WTC11 (cell line): ENCODE results near the gene OXSR1. TPM values are rescaled to one million over a fixed set of nuclear protein-coding genes. Genes with fewer than 3 reads are reported as not detected.

Experiments
- ATAC-seq: fragments of 200-7000 bp; cut with Tn5 transposase; 2 replicates; pipeline ENCODE4 v1.10.0; 2021; ENCODE audit warnings: mild to moderate bottlenecking, moderate library complexity
- CTCF ChIA-PET: fragments of 300-600 bp; sonication (Branson Sonifier 250); formaldehyde crosslinking; loops from one replicate; lab custom pipeline; 2021; ENCODE audit warnings: antibody characterized with exemption; lab: Charles Lee
- POLR2A ChIA-PET: fragments of 350-600 bp; sonication (Branson Sonifier 250); formaldehyde crosslinking; loops from one replicate; lab custom pipeline; 2021; ENCODE audit warnings: antibody characterized with exemption; lab: Charles Lee
- DNase-seq: peaks from one replicate; pipeline ENCODE4 v3.0.0; 2021; ENCODE audit warnings: low spot score
- H3K27ac Mint-ChIP-seq: 2 replicates; pipeline ENCODE4 v1.8.0; 2021; ENCODE audit warnings: mixed read lengths
- H3K27me3 Mint-ChIP-seq: 2 replicates; pipeline ENCODE4 v1.8.0; 2021; ENCODE audit warnings: low read depth, mild to moderate bottlenecking, moderate library complexity, mixed read lengths
- H3K36me3 Mint-ChIP-seq: 2 replicates; pipeline ENCODE4 v1.8.0; 2021; ENCODE audit warnings: mixed read lengths
- H3K4me1 Mint-ChIP-seq: 2 replicates; pipeline ENCODE4 v1.8.0; 2022; ENCODE audit warnings: mixed read lengths
- H3K4me3 Mint-ChIP-seq: 2 replicates; pipeline ENCODE4 v1.8.0; 2021; ENCODE audit warnings: mild to moderate bottlenecking, moderate library complexity, mixed read lengths
- H3K9me3 Mint-ChIP-seq: 2 replicates; pipeline ENCODE4 v1.8.0; 2021; ENCODE audit warnings: mixed read lengths
- ATF1 ChIP-seq: sonication (generic); formaldehyde crosslinking; IDR thresholded peaks from 2 replicates; pipeline ENCODE4 v1.8.1; 2023; ENCODE audit warnings: mild to moderate bottlenecking, moderate library complexity, missing genetic modification reagents
- EMX1 ChIP-seq: fragments of 250-450 bp; sonication (Bioruptor Pico); IDR thresholded peaks from 2 replicates; pipeline ENCODE4 v1.8.0; 2021; ENCODE audit warnings: mild to moderate bottlenecking
- GTF2I ChIP-seq: fragments of 250-450 bp; sonication (Bioruptor Pico); conservative IDR thresholded peaks from 2 replicates; pipeline ENCODE4 v1.4.0; 2021; ENCODE audit warnings: mild to moderate bottlenecking
- JAZF1 ChIP-seq: fragments of 250-450 bp; sonication (Bioruptor Pico); IDR thresholded peaks from 2 replicates; pipeline ENCODE4 v1.9.0; 2021; ENCODE audit warnings: moderate library complexity, mild to moderate bottlenecking, inconsistent platforms
- JUN ChIP-seq: sonication (generic); formaldehyde crosslinking; IDR thresholded peaks from 2 replicates; pipeline ENCODE4 v1.8.0; 2023; ENCODE audit warnings: mild to moderate bottlenecking, missing genetic modification reagents
- KAT7 ChIP-seq: sonication (generic); formaldehyde crosslinking; IDR thresholded peaks from 2 replicates; pipeline ENCODE4 v1.8.1; 2023; ENCODE audit warnings: missing genetic modification reagents, mild to moderate bottlenecking, borderline replicate concordance
- MAX ChIP-seq: sonication (generic); formaldehyde crosslinking; IDR thresholded peaks from 2 replicates; pipeline ENCODE4 v1.8.0; 2022; ENCODE audit warnings: mild to moderate bottlenecking, missing genetic modification reagents
- NFATC4 ChIP-seq: fragments of 250-450 bp; sonication (Bioruptor Pico); IDR thresholded peaks from 2 replicates; pipeline ENCODE4 v1.9.0; 2021; ENCODE audit warnings: mild to moderate bottlenecking
- NR3C1 ChIP-seq: sonication (generic); formaldehyde crosslinking; conservative IDR thresholded peaks from 2 replicates; pipeline ENCODE4 v1.8.1; 2023; ENCODE audit warnings: low read depth, mild to moderate bottlenecking, missing genetic modification reagents
- PRRX2 ChIP-seq: fragments of 250-450 bp; sonication (Bioruptor Pico); IDR thresholded peaks from 2 replicates; pipeline ENCODE4 v1.8.0; 2021; ENCODE audit warnings: mild to moderate bottlenecking
- RELA ChIP-seq: sonication (generic); formaldehyde crosslinking; IDR thresholded peaks from 2 replicates; pipeline ENCODE4 v1.8.1; 2022; ENCODE audit warnings: missing genetic modification reagents, mild to moderate bottlenecking, borderline replicate concordance
- RORB ChIP-seq: fragments of 250-450 bp; sonication (Bioruptor Pico); IDR thresholded peaks from 2 replicates; pipeline ENCODE4 v1.9.0; 2021; ENCODE audit warnings: mild to moderate bottlenecking
- SP1 ChIP-seq: sonication (generic); formaldehyde crosslinking; conservative IDR thresholded peaks from 2 replicates; pipeline ENCODE4 v1.8.1; 2022; ENCODE audit warnings: missing genetic modification reagents
- TCF7 ChIP-seq: sonication (generic); formaldehyde crosslinking; IDR thresholded peaks from 2 replicates; pipeline ENCODE4 v1.8.0; 2022; ENCODE audit warnings: mild to moderate bottlenecking, low read depth, missing genetic modification reagents, moderate library complexity
- ZMAT4 ChIP-seq: fragments of 250-450 bp; sonication (Bioruptor Pico); IDR thresholded peaks from 2 replicates; pipeline ENCODE4 v1.9.0; 2021; ENCODE audit warnings: mild to moderate bottlenecking
- ZNF317 ChIP-seq: sonication (generic); formaldehyde crosslinking; IDR thresholded peaks from 2 replicates; pipeline ENCODE4 v1.8.1; 2023; ENCODE audit warnings: low read depth, mild to moderate bottlenecking, moderate library complexity, missing genetic modification reagents, borderline replicate concordance
- ZNF512 ChIP-seq: sonication (generic); formaldehyde crosslinking; IDR thresholded peaks from 2 replicates; pipeline ENCODE4 v1.8.1; 2022; ENCODE audit warnings: missing genetic modification reagents, borderline replicate concordance
- total RNA-seq: library from RNA; stranded (reverse); gene quantifications from 3 replicates; pipeline ENCODE4 v1.2.3, GENCODE V29; 2021
- TF ChIP-seq, protein P1 (sequence below): sonication (generic); formaldehyde crosslinking; IDR thresholded peaks from 2 replicates; pipeline ENCODE4 v1.8.0; 2023; ENCODE audit warnings: mild to moderate bottlenecking, missing genetic modification reagents
- TF ChIP-seq, protein P2 (sequence below): sonication (generic); formaldehyde crosslinking; IDR thresholded peaks from 2 replicates; pipeline ENCODE4 v1.8.1; 2022; ENCODE audit warnings: mild to moderate bottlenecking, moderate library complexity, missing genetic modification reagents
- TF ChIP-seq, protein P3 (sequence below): fragments of 200-600 bp; IDR thresholded peaks from 2 replicates; pipeline ENCODE4 v1.8.0; 2022; ENCODE audit warnings: antibody characterized with exemption

Gene OXSR1
- total RNA-seq, 1 experiment from 2014 or later: 50.6 TPM

DNA sequence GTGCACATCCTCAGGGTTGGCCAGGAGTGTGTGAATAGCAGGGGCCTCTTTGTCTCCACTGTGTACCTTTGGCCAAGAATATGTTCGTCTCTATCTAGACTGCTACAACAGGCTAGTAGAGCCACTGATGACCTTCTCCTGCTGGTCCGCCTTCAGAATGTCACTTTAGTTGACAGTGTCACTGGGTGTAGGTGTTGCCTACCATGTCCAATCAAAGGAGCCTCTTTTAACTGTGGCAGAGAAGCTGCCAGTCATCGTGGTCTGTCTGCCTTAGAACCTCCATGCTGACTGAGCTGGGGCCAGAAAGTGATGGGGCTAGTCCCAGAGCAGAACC, 40.1 kb downstream of the OXSR1 start (continued):
- TF ChIP-seq, protein P1, sequence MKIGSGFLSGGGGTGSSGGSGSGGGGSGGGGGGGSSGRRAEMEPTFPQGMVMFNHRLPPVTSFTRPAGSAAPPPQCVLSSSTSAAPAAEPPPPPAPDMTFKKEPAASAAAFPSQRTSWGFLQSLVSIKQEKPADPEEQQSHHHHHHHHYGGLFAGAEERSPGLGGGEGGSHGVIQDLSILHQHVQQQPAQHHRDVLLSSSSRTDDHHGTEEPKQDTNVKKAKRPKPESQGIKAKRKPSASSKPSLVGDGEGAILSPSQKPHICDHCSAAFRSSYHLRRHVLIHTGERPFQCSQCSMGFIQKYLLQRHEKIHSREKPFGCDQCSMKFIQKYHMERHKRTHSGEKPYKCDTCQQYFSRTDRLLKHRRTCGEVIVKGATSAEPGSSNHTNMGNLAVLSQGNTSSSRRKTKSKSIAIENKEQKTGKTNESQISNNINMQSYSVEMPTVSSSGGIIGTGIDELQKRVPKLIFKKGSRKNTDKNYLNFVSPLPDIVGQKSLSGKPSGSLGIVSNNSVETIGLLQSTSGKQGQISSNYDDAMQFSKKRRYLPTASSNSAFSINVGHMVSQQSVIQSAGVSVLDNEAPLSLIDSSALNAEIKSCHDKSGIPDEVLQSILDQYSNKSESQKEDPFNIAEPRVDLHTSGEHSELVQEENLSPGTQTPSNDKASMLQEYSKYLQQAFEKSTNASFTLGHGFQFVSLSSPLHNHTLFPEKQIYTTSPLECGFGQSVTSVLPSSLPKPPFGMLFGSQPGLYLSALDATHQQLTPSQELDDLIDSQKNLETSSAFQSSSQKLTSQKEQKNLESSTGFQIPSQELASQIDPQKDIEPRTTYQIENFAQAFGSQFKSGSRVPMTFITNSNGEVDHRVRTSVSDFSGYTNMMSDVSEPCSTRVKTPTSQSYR (CRISPR knock-in tag): no peak
- TF ChIP-seq PRRX2: no peak
- TF ChIP-seq, all 79 proteins: peak for 0

DNA sequence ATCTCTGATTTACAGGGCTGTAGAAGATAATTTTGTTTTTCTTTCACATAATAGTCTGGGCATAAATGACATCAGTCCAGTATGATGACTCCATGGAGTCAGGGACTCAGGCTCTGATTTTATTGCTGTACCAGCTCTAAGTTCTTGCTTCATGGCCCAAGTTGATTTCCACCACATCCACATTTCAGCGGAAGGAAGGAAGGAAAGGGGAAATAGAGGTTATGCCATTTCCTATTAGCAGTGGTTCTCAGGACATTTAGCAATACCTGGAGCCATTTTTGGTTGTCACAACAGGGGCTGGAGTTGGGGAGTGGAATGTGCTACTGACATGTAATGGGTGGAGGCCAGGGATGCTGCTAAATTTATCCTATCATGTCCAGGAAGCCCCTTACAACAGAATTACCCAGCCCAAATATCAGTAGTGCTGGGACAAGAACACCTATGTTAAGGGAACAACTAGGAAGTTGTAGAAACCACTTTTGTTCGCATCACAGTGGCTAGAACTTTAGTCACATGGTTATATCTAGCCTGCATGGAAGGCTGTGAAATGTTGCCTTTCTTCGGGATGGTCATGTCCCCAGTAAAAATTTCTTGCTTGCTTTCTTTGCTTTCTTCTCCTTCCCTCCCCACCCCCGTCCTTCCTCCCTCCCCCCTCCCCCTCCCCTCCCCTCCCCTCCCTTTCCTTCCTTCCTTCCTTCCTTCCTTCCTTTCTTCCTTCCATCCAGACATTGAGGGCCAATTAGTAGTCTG, 42.1 kb downstream of the OXSR1 start:
- Mint-ChIP-seq H3K9me3 (no peaks in the 10 kb centered on the region), H3K4me3 (no peak overlapping the region), H3K4me1 (peaks cover 12% of the 10 kb centered on the region), H3K27me3 (no peaks in the 10 kb centered on the region), H3K27ac (no peak overlapping the region), H3K36me3 (peaks cover 15% of the 10 kb centered on the region)
- no peak for TF ChIP-seq PRRX2
- no peak for TF ChIP-seq JAZF1 (CRISPR knock-in tag)
- TF ChIP-seq, protein P2, sequence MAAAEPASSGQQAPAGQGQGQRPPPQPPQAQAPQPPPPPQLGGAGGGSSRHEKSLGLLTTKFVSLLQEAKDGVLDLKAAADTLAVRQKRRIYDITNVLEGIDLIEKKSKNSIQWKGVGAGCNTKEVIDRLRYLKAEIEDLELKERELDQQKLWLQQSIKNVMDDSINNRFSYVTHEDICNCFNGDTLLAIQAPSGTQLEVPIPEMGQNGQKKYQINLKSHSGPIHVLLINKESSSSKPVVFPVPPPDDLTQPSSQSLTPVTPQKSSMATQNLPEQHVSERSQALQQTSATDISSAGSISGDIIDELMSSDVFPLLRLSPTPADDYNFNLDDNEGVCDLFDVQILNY (CRISPR knock-in tag): no peak
- TF ChIP-seq KAT7 (CRISPR knock-in tag): no peak
- no peak for TF ChIP-seq ZMAT4
- TF ChIP-seq ZNF512 (CRISPR knock-in tag): no peak
- no peak for TF ChIP-seq TCF7 (CRISPR knock-in tag)
- TF ChIP-seq ATF1 (CRISPR knock-in tag): no peak
- no peak for TF ChIP-seq GTF2I (CRISPR knock-in tag)
- no peak for TF ChIP-seq RELA (CRISPR knock-in tag)
- TF ChIP-seq RORB: no peak
- TF ChIP-seq JUN (CRISPR knock-in tag): no peak
- TF ChIP-seq MAX: no peak
- no peak for TF ChIP-seq ZNF317 (CRISPR knock-in tag)
- TF ChIP-seq NR3C1: no peak
- no peak for TF ChIP-seq SP1 (CRISPR knock-in tag)
- no peak for TF ChIP-seq NFATC4 (CRISPR knock-in tag)
- TF ChIP-seq EMX1: no peak
- TF ChIP-seq, protein P3, sequence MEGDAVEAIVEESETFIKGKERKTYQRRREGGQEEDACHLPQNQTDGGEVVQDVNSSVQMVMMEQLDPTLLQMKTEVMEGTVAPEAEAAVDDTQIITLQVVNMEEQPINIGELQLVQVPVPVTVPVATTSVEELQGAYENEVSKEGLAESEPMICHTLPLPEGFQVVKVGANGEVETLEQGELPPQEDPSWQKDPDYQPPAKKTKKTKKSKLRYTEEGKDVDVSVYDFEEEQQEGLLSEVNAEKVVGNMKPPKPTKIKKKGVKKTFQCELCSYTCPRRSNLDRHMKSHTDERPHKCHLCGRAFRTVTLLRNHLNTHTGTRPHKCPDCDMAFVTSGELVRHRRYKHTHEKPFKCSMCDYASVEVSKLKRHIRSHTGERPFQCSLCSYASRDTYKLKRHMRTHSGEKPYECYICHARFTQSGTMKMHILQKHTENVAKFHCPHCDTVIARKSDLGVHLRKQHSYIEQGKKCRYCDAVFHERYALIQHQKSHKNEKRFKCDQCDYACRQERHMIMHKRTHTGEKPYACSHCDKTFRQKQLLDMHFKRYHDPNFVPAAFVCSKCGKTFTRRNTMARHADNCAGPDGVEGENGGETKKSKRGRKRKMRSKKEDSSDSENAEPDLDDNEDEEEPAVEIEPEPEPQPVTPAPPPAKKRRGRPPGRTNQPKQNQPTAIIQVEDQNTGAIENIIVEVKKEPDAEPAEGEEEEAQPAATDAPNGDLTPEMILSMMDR: no peak
- ChIA-PET POLR2A (no interaction called here), CTCF (no interaction called here)
- no peak for ATAC-seq
- DNase-seq: no peak
